IPS-15b (cell line): ENCODE results near the gene KRR1.
"Not testable (repeated sequence)": the region's sequence is repeated elsewhere in the genome, so short reads cannot be mapped to it uniquely, and the experiment has no call there.

Experiments
- H3K27me3 ChIP-seq: one replicate; pipeline ENCODE4 v1.6.1; 2013; ENCODE audit warnings: low read length; ENCODE audit not compliant: control insufficient read depth, insufficient read depth
- H3K36me3 ChIP-seq: one replicate; pipeline ENCODE4 v1.6.1; 2013; ENCODE audit warnings: low read length; ENCODE audit not compliant: control insufficient read depth, insufficient read depth
- H3K4me1 ChIP-seq: one replicate; pipeline ENCODE4 v1.6.1; 2013; ENCODE audit warnings: mild to moderate bottlenecking, low read length; ENCODE audit not compliant: control insufficient read depth, insufficient read depth
- H3K4me3 ChIP-seq: one replicate; pipeline ENCODE4 v1.5.1; 2013; ENCODE audit warnings: low read depth, low read length
- H3K9ac ChIP-seq: one replicate; pipeline ENCODE4 v1.6.1; 2013; ENCODE audit warnings: low read depth, mild to moderate bottlenecking, low read length
- H3K9me3 ChIP-seq: one replicate; pipeline ENCODE4 v1.6.1; 2013; ENCODE audit warnings: mild to moderate bottlenecking, low read length; ENCODE audit not compliant: control insufficient read depth, insufficient read depth

The KRR1 gene

GRCh38 chr12:75443709-75444108, 67.7 kb downstream of the KRR1 start:
- Histone ChIP-seq H3K36me3 (no peaks in the 10 kb centered on the region), H3K4me3 (no peak overlapping the region), H3K9ac (no peak overlapping the region), H3K9me3 (no peaks in the 10 kb centered on the region), H3K4me1 (no peaks in the 10 kb centered on the region), H3K27me3 (no peaks in the 10 kb centered on the region)

- not testable (repeated sequence) for H3K4me1 ChIP-seq, H3K27me3 ChIP-seq, H3K36me3 ChIP-seq, H3K4me3 ChIP-seq, H3K9me3 ChIP-seq, H3K9ac ChIP-seq
These were observed 69.0 kb downstream of the KRR1 start for GRCh38 chr12:75442454-75442853.

GRCh38 chr12:75441687-75442449, 69.5 kb downstream of the KRR1 start:
- H3K9me3 ChIP-seq, H3K27me3 ChIP-seq, H3K4me3 ChIP-seq, H3K4me1 ChIP-seq, H3K36me3 ChIP-seq, H3K9ac ChIP-seq: not testable (repeated sequence)
